ENCODE measurements around the gene TMTC1. TPM values are rescaled to one million over a fixed set of nuclear protein-coding genes. Genes with fewer than 3 reads are reported as not detected.

The TMTC1 gene
- total RNA-seq, 1 experiment from 2014 or later, result not detected

GRCh38 chr12:29460082-29460481 lies 323.7 kb downstream of the TMTC1 start:
- Mint-ChIP-seq H3K9me3 (ENCODE audit: unreplicated experiment) (no peaks in the 10 kb centered on the region), H3K27ac (ENCODE audit: unreplicated experiment) (no peak overlapping the region), H3K36me3 (ENCODE audit: insufficient read depth, unreplicated experiment) (no peaks in the 10 kb centered on the region), H3K27me3 (ENCODE audit: insufficient read depth, unreplicated experiment) (peaks cover 3% of the 10 kb centered on the region), H3K4me3 (ENCODE audit: unreplicated experiment) (no peak overlapping the region), H3K4me1 (ENCODE audit: low read depth, unreplicated experiment) (no peaks in the 10 kb centered on the region)
- Histone ChIP-seq H3K27me3 (replicated peaks; ENCODE audit: control insufficient read depth, insufficient read depth, low read length) (no peaks in the 10 kb centered on the region), H3K4me3 (ENCODE audit: low read depth, low read length) (no peak overlapping the region), H3K4me1 (no peaks in the 10 kb centered on the region), H3K9me3 (no peaks in the 10 kb centered on the region), H3K36me3 (ENCODE audit: control insufficient read depth, insufficient read depth, low read length) (no peaks in the 10 kb centered on the region)
- intact Hi-C loops (cut with micrococcal nuclease; ENCODE audit: unreplicated experiment), result no loop called here
- POLR2A ChIA-PET, result no interaction called here
- CTCF ChIA-PET, result no interaction called here
- DNase-seq, result no peak
- no TSS peak for BruUV-seq (replicated peaks)
- no peak for TF ChIP-seq CTCF (IDR thresholded peaks at IDR 0.05; ENCODE audit: insufficient read depth in 1 of 2, low read depth in 1 of 2, low read length in 1 of 2, severe bottlenecking in 1 of 2, unreplicated experiment in 1 of 2)

- H3K27ac Mint-ChIP-seq (ENCODE audit: unreplicated experiment), result no peak overlapping the region
- intact Hi-C loops (cut with micrococcal nuclease; ENCODE audit: unreplicated experiment), result no loop called here
- no peaks in the 10 kb centered on the region for H3K4me1 Mint-ChIP-seq (ENCODE audit: low read depth, unreplicated experiment)
- H3K36me3 Mint-ChIP-seq (ENCODE audit: insufficient read depth, unreplicated experiment), result no peaks in the 10 kb centered on the region
- Histone ChIP-seq H3K4me3 (ENCODE audit: low read depth, low read length) (no peak overlapping the region), H3K36me3 (ENCODE audit: control insufficient read depth, insufficient read depth, low read length) (no peaks in the 10 kb centered on the region), H3K27me3 (replicated peaks; ENCODE audit: control insufficient read depth, insufficient read depth, low read length) (no peaks in the 10 kb centered on the region), H3K4me1 (no peaks in the 10 kb centered on the region), H3K9me3 (no peaks in the 10 kb centered on the region)
- no TSS peak for BruUV-seq (replicated peaks)
- ChIA-PET CTCF (no interaction called here), POLR2A (no interaction called here)
- H3K27me3 Mint-ChIP-seq (ENCODE audit: insufficient read depth, unreplicated experiment), result peaks cover 14% of the 10 kb centered on the region
- H3K4me3 Mint-ChIP-seq (ENCODE audit: unreplicated experiment), result no peak overlapping the region
- no peak for TF ChIP-seq CTCF (IDR thresholded peaks at IDR 0.05; ENCODE audit: insufficient read depth in 1 of 2, low read depth in 1 of 2, low read length in 1 of 2, severe bottlenecking in 1 of 2, unreplicated experiment in 1 of 2)
- no peak for DNase-seq
- no peaks in the 10 kb centered on the region for H3K9me3 Mint-ChIP-seq (ENCODE audit: unreplicated experiment)
Observed at GRCh38 chr12:29455087-29455486, 328.7 kb downstream of the TMTC1 start.

GRCh38 chr12:29451888-29452287 lies 331.9 kb downstream of the TMTC1 start:
- Mint-ChIP-seq H3K27ac (ENCODE audit: unreplicated experiment) (no peak overlapping the region), H3K36me3 (ENCODE audit: insufficient read depth, unreplicated experiment) (no peaks in the 10 kb centered on the region), H3K4me3 (ENCODE audit: unreplicated experiment) (no peak overlapping the region), H3K9me3 (ENCODE audit: unreplicated experiment) (no peaks in the 10 kb centered on the region), H3K4me1 (ENCODE audit: low read depth, unreplicated experiment) (no peaks in the 10 kb centered on the region), H3K27me3 (ENCODE audit: insufficient read depth, unreplicated experiment) (peaks cover 14% of the 10 kb centered on the region)
- Histone ChIP-seq H3K4me1 (no peaks in the 10 kb centered on the region), H3K27me3 (replicated peaks; ENCODE audit: control insufficient read depth, insufficient read depth, low read length) (no peaks in the 10 kb centered on the region), H3K9me3 (no peaks in the 10 kb centered on the region), H3K4me3 (ENCODE audit: low read depth, low read length) (no peak overlapping the region), H3K36me3 (ENCODE audit: control insufficient read depth, insufficient read depth, low read length) (no peaks in the 10 kb centered on the region)
- intact Hi-C loops (cut with micrococcal nuclease; ENCODE audit: unreplicated experiment), result no loop called here
- CTCF ChIA-PET, result no interaction called here
- DNase-seq, result no peak
- POLR2A ChIA-PET, result no interaction called here
- BruUV-seq (replicated peaks), result no TSS peak
- TF ChIP-seq CTCF (IDR thresholded peaks at IDR 0.05; ENCODE audit: insufficient read depth in 1 of 2, low read depth in 1 of 2, low read length in 1 of 2, severe bottlenecking in 1 of 2, unreplicated experiment in 1 of 2), result no peak
